GM21360 (cell line): ENCODE results near the gene SHTN1.

Experiments
- ATAC-seq: cut with Tn5 transposase; IDR thresholded peaks from one replicate; pipeline ENCODE4 v1.9.1; 2021; ENCODE audit warnings: mild to moderate bottlenecking, moderate library complexity; ENCODE audit not compliant: unreplicated experiment

The SHTN1 gene

GRCh38 chr10:116985611-116986010 is 19.4 kb downstream of the SHTN1 start:
- ATAC-seq, result no peak

GRCh38 chr10:116984202-116984990 is 20.6 kb downstream of the SHTN1 start:
- ATAC-seq, result no peak

GRCh38 chr10:116980041-116980440 is 24.9 kb downstream of the SHTN1 start:
- no peak for ATAC-seq

- ATAC-seq, result no peak
Measured at GRCh38 chr10:116978901-116979300, 26.1 kb downstream of the SHTN1 start.

GRCh38 chr10:116974456-116975005 is 30.5 kb downstream of the SHTN1 start:
- no peak for ATAC-seq

- ATAC-seq, result no peak
Measured at GRCh38 chr10:116973946-116974455, 31.0 kb downstream of the SHTN1 start.

- ATAC-seq, result no peak
Measured at GRCh38 chr10:116973371-116973905, 31.5 kb downstream of the SHTN1 start.

- ATAC-seq, result no peak
Measured at GRCh38 chr10:116972131-116972530, 32.9 kb downstream of the SHTN1 start.

GRCh38 chr10:116970050-116970449 is 34.9 kb downstream of the SHTN1 start:
- no peak for ATAC-seq

- no peak for ATAC-seq
Measured at GRCh38 chr10:116968331-116968730, 36.7 kb downstream of the SHTN1 start.

GRCh38 chr10:116961406-116962251 is 43.4 kb downstream of the SHTN1 start:
- ATAC-seq, result no peak

GRCh38 chr10:116960066-116960776 is 44.8 kb downstream of the SHTN1 start:
- no peak for ATAC-seq

GRCh38 chr10:116952729-116953128 is 52.3 kb downstream of the SHTN1 start:
- ATAC-seq, result no peak

GRCh38 chr10:116948530-116948870 is 56.5 kb downstream of the SHTN1 start:
- ATAC-seq, result peak; percentile 58

GRCh38 chr10:116947841-116948529 is 57.0 kb downstream of the SHTN1 start:
- ATAC-seq, result peak; percentile 69

- no peak for ATAC-seq
Measured at GRCh38 chr10:116944911-116945310, 60.1 kb downstream of the SHTN1 start.

GRCh38 chr10:116931806-116932205 is 73.2 kb downstream of the SHTN1 start:
- ATAC-seq, result no peak

GRCh38 chr10:116926426-116926825 is 78.6 kb downstream of the SHTN1 start:
- ATAC-seq, result no peak

- ATAC-seq, result no peak
Measured at GRCh38 chr10:116925056-116925455, 79.9 kb downstream of the SHTN1 start.

GRCh38 chr10:116919706-116920105 is 85.3 kb downstream of the SHTN1 start:
- ATAC-seq, result no peak
